HG02678 (cell line): Measurements from ENCODE around the gene GPC6.

ENCODE experiments used
- ATAC-seq: cut with Tn5 transposase; IDR thresholded peaks from one replicate; pipeline ENCODE4 v1.9.1; 2021; ENCODE audit warnings: mild to moderate bottlenecking, moderate library complexity; ENCODE audit not compliant: unreplicated experiment

The GPC6 gene

GRCh38 chr13:94063848-94064247 is 837.2 kb downstream of the GPC6 start:
- ATAC-seq = no peak

- ATAC-seq = no peak
Observed at GRCh38 chr13:94065741-94066140, 839.1 kb downstream of the GPC6 start.

GRCh38 chr13:94073007-94073744 is 846.6 kb downstream of the GPC6 start:
- ATAC-seq = no peak

- ATAC-seq = no peak
Observed at GRCh38 chr13:94079876-94080275, 853.3 kb downstream of the GPC6 start.

DNA sequence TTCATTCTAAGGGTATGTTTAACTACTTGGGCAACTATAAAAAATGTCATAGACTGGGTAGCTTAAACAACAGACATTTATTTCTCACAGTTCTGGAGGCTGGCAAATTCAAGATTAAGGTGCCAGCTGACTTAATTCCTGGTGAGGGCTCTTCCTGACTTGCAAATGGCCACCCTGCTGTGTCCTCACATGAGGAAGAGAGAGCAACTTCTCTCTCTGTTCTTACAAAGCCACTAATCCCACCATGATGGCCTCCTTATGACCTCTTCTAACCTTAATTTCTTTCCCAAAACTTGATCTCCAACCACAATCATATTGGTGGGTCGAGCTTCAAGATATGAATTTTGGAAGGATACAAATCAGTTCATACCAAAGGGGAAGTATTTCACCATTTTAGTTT is 853.9 kb downstream of the GPC6 start:
- ATAC-seq = no peak

DNA sequence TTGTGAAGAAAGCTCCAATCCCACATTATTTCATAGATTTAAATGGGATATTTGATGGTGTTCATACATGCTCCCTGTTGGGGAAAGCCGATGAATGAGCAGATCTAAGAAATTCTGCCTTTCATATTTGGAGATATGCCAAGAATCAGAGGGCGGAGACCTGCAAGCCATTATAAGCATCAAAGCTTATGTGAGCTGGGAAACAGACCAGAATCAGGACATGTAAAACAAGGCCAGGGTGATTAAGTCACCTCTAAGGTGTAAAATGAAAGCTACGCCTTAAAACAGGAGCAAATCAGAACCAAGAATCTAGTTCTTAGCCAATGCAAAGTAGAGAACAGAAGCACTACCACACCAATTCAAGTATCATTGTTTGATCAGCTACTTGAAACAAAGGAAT is 860.5 kb downstream of the GPC6 start:
- no peak for ATAC-seq

- no peak for ATAC-seq
Observed at GRCh38 chr13:94088742-94089141, 862.1 kb downstream of the GPC6 start.

GRCh38 chr13:94090773-94091480 is 864.3 kb downstream of the GPC6 start:
- ATAC-seq = no peak

DNA sequence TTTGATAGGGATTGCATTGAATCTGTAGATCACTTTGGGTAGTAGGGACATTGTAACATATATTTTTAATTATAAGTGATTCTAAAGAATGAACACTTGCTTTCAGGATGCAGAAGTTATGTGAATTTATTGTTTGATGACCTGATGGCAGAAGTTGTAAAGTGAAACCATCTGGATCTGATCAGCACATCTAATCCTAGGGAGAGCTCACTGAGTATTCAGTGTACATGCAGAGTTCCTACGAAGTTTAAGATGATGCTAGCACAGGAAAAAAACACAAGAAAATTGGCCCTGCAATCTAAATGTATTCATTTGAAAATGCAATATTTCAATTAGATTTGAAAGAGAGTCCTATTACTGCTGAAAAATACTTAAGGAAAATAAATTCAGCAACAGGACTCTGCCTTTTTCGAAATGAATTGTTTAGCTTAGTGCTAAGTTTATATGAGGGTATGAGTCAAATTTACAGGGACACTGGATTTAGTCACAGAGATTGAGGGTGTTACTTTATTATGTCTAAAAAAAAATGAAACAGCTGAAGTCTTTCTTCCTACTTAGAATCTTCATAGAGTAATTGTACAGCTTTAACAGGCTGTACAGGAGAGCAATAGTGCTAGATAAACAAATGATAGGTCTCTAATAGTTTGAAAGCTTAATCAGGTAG is 867.2 kb downstream of the GPC6 start:
- no peak for ATAC-seq

GRCh38 chr13:94109715-94110374 is 883.2 kb downstream of the GPC6 start:
- no peak for ATAC-seq

GRCh38 chr13:94112227-94112626 is 885.6 kb downstream of the GPC6 start:
- no peak for ATAC-seq

- no peak for ATAC-seq
Observed at GRCh38 chr13:94112731-94113130, 886.1 kb downstream of the GPC6 start.

DNA sequence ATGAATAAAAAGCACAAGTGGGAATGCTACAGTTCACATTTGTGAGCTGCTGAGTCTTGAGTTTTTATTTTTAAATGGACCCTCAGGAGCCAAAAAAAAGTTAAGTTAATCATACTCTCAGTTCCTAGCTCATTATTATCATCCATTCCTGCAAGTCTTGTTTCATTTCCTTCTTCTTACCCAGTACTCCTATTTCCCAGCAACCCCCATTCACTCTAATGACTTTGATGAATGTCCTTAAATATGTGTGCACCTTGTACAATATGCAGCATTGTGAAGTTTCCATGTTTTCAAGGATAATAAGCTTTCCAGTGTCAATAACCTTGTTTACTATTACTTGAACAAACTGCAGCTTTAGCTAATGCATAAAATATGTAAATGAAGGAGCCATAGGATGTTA is 886.6 kb downstream of the GPC6 start:
- ATAC-seq = no peak

DNA sequence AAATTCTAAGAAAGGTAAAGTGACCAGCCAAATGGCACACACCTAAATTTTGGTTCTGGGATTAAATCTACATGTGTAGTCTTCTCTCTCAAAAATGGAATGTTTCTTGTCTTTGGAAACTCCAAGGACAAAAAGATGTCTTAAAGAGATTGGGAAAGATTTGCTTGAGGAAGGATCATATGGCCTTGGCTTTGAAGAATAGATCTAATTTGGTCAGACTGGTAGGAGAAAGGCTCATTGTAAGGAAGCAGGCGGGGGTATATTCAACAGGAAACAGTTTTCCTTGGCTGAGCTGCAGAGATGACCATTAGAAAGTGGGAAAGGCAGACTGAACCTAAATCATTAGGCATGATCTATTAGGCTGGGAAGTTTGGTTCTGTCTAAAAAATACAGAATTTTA is 887.6 kb downstream of the GPC6 start:
- no peak for ATAC-seq

DNA sequence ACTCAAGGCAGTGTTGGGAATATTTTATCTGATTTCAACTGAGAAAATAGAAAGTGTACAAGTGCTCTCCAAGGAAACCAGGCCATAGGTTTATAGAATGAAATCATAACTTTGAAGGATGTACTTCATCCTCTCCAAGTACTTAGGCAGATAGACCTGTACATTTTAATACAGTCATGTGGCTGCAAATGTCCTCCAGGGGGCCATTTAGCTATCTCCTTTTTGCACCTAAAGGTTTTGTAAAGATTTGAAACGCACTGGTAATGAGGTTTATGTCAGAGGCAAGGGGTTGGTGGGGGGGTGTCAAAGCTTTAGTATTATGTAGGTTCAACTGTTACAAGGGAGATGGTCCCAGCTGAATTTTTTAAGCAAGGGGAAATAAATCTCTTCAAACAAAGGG is 888.4 kb downstream of the GPC6 start:
- no peak for ATAC-seq

DNA sequence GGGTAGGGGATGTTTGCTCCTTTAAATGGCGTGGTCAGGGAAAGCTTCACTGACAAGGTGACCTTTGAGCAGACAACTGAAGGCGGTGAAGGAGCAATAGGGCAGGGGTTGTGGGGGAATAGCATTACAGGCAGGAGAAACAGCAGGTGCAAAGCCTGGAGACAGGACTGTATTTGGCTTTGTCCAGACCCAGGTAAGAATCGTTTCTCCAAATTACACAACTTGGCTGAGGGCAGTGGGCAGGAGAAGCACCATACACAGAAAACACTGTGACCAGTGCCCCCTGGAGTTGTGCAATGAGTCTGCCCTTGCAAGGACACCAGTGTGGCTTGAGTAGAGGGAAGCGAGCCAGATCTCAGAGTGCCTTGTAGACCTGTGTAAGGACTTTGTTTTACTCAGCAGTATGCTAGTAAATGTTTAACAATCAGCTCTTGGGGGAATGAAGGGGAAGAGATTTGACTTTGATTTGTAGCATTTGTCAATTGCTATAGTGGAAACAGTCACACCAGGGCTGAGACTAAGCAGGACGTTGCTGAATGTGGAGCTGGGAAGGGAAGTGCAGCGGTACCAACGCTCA is 892.8 kb downstream of the GPC6 start:
- no peak for ATAC-seq

DNA sequence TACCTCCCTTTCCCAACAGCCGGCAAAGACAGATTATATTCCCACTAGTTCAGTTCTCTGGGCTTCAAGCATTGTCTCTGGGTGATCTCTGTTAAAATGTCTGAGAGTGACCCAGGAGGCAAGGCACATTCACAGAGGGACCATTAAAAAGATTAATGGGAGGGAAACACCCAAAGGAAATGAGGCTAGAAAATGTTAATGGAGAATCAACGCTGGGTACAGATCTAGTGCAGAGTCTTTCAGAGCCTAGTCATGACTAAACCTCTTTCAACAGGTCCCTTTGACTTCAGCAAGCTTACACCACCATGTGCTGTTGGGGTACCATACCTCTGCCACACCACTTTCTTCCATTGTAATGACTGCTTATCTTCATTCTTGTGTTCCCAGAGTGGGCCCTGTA is 894.3 kb downstream of the GPC6 start:
- no peak for ATAC-seq

DNA sequence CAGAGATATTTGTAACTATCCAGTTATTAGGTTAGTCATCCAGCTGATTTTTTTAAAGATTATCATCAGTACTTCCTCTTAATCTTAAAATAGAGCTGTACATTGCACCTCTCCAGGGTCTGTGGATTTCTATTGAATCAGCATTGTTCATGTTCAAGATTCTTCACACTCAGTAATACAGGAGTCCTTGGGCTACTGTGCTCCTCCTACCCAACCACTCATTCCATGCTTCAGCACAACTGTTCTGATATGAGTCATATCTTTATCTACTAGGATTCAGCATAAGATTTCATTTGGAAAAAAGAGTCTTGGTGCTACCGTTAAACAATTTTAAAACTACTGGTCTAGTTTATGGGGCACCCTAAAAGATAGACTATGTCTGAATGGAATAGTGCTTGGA is 895.1 kb downstream of the GPC6 start:
- ATAC-seq = no peak

GRCh38 chr13:94122300-94122915 is 895.8 kb downstream of the GPC6 start:
- no peak for ATAC-seq

DNA sequence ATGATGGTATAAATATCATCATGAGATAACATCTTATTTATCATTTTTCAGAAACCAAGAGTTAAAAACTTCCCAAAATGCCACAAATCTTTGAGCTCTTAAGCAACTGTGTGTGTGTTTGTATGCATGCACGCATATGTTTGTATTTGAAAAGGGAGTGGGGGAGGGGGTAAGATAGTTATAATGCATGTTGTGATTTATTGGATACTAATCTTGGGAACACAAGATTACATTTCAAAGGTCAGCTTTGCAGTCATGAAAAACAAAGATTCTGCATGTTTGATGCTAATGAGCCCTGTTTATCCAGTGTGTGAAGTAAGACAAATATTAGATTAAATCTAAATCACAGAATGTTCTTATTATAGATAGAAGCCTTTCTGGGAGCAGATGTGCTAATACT is 897.0 kb downstream of the GPC6 start:
- ATAC-seq = no peak

GRCh38 chr13:94128430-94128829 is 901.8 kb downstream of the GPC6 start:
- no peak for ATAC-seq
